ENCODE data around the gene ITGB2. TPM values are rescaled to one million over a fixed set of nuclear protein-coding genes. Genes with fewer than 3 reads are reported as not detected.
A peak's percentile ranks its signal among the peaks of the same experiment; 100 is the strongest.

The ITGB2 gene
- total and polyA plus RNA-seq, 4 donors, result 19.2 to 36.7 (median 27.8) TPM

GRCh38 chr21:44941567-44941966 lies 20.9 kb upstream of the ITGB2 start:
- WGBS (ENCODE audit: insufficient coverage), result 93% methylated on average over 8 of the region's 8 CpGs

GRCh38 chr21:44940116-44940631 lies 19.5 kb upstream of the ITGB2 start:
- DNase-seq (ENCODE audit: low read depth in 4 of 6, low spot score in 6 of 6), result peak in 1 of 6 donors; percentile 36
- no peaks in the 10 kb centered on the region for H3K9me3 ChIP-seq (ENCODE audit: control insufficient read depth, insufficient read depth, low read length)
- peaks cover 37% of the 10 kb centered on the region for H3K36me3 ChIP-seq (ENCODE audit: control insufficient read depth, insufficient read depth, low read length)
- H3K27ac ChIP-seq (ENCODE audit: low read depth, low read length), result no peak overlapping the region
- peaks cover 18% of the 10 kb centered on the region for H3K4me1 ChIP-seq (ENCODE audit: control insufficient read depth, insufficient read depth, low read length)
- WGBS (ENCODE audit: insufficient coverage), result 0% methylated on average over 49 of the region's 53 CpGs
- no peaks in the 10 kb centered on the region for H3K27me3 ChIP-seq (ENCODE audit: control insufficient read depth, insufficient read depth, low read length)
- H3K4me3 ChIP-seq (ENCODE audit: low read depth, low read length), result peak overlapping the region; percentile 79

More at GRCh38 chr21:44941567-44941966, 20.9 kb upstream of the ITGB2 start:
- Histone ChIP-seq H3K4me3 (ENCODE audit: low read depth, low read length) (no peak overlapping the region), H3K4me1 (ENCODE audit: control insufficient read depth, insufficient read depth, low read length) (peaks cover 18% of the 10 kb centered on the region), H3K27me3 (ENCODE audit: control insufficient read depth, insufficient read depth, low read length) (no peaks in the 10 kb centered on the region), H3K27ac (ENCODE audit: low read depth, low read length) (no peak overlapping the region), H3K36me3 (ENCODE audit: control insufficient read depth, insufficient read depth, low read length) (peaks cover 45% of the 10 kb centered on the region), H3K9me3 (ENCODE audit: control insufficient read depth, insufficient read depth, low read length) (no peaks in the 10 kb centered on the region)
- no peak for DNase-seq (ENCODE audit: low read depth in 4 of 6, low spot score in 6 of 6)

- 3% methylated on average over 69 of the region's 69 CpGs for WGBS (ENCODE audit: insufficient coverage)
- peak within 1 kb of the TSS; percentile 79 for H3K4me3 ChIP-seq (ENCODE audit: low read depth, low read length)
- no peaks in the 10 kb centered on the region for H3K9me3 ChIP-seq (ENCODE audit: control insufficient read depth, insufficient read depth, low read length)
- peaks cover 18% of the 10 kb centered on the region for H3K4me1 ChIP-seq (ENCODE audit: control insufficient read depth, insufficient read depth, low read length)
- peak; percentile 28 to 94 (median 68) for DNase-seq (ENCODE audit: low read depth in 4 of 6, low spot score in 6 of 6)
- H3K27me3 ChIP-seq (ENCODE audit: control insufficient read depth, insufficient read depth, low read length), result peaks cover 2% of the 10 kb centered on the region
- H3K27ac ChIP-seq (ENCODE audit: low read depth, low read length), result no peak within 1 kb of the TSS
- peaks cover 37% of the 10 kb centered on the region for H3K36me3 ChIP-seq (ENCODE audit: control insufficient read depth, insufficient read depth, low read length)
Observed at GRCh38 chr21:44939532-44940115, 18.9 kb upstream of the ITGB2 start, which contains the start of gene SLX9. Gene SLX9 (plus strand): TSS chr21:44940029. CDS start chr21:44940058, 29 bp downstream.

GRCh38 chr21:44938772-44939531 lies 18.3 kb upstream of the ITGB2 start:
- Histone ChIP-seq H3K4me1 (ENCODE audit: control insufficient read depth, insufficient read depth, low read length) (peaks cover 18% of the 10 kb centered on the region), H3K4me3 (ENCODE audit: low read depth, low read length) (peak overlapping the region; percentile 79), H3K27ac (ENCODE audit: low read depth, low read length) (no peak overlapping the region), H3K27me3 (ENCODE audit: control insufficient read depth, insufficient read depth, low read length) (peaks cover 5% of the 10 kb centered on the region), H3K36me3 (ENCODE audit: control insufficient read depth, insufficient read depth, low read length) (peaks cover 36% of the 10 kb centered on the region), H3K9me3 (ENCODE audit: control insufficient read depth, insufficient read depth, low read length) (no peaks in the 10 kb centered on the region)
- DNase-seq (ENCODE audit: low read depth in 4 of 6, low spot score in 6 of 6), result no peak
- WGBS (ENCODE audit: insufficient coverage), result 84% methylated on average over 18 of the region's 18 CpGs

- peaks cover 23% of the 10 kb centered on the region for H3K36me3 ChIP-seq (ENCODE audit: control insufficient read depth, insufficient read depth, low read length)
- no peak overlapping the region for H3K4me3 ChIP-seq (ENCODE audit: low read depth, low read length)
- DNase-seq (ENCODE audit: low read depth in 4 of 6, low spot score in 6 of 6), result no peak
- peaks cover 26% of the 10 kb centered on the region for H3K4me1 ChIP-seq (ENCODE audit: control insufficient read depth, insufficient read depth, low read length)
- no peaks in the 10 kb centered on the region for H3K9me3 ChIP-seq (ENCODE audit: control insufficient read depth, insufficient read depth, low read length)
- peaks cover 37% of the 10 kb centered on the region for H3K27me3 ChIP-seq (ENCODE audit: control insufficient read depth, insufficient read depth, low read length)
- WGBS (ENCODE audit: insufficient coverage), result 91% methylated on average over 9 of the region's 10 CpGs
- H3K27ac ChIP-seq (ENCODE audit: low read depth, low read length), result no peak overlapping the region
Observed at GRCh38 chr21:44935533-44935927, 14.8 kb upstream of the ITGB2 start.

- Histone ChIP-seq H3K27me3 (ENCODE audit: control insufficient read depth, insufficient read depth, low read length) (peaks cover 43% of the 10 kb centered on the region), H3K4me3 (ENCODE audit: low read depth, low read length) (no peak overlapping the region), H3K4me1 (ENCODE audit: control insufficient read depth, insufficient read depth, low read length) (peaks cover 26% of the 10 kb centered on the region), H3K36me3 (ENCODE audit: control insufficient read depth, insufficient read depth, low read length) (peaks cover 23% of the 10 kb centered on the region), H3K9me3 (ENCODE audit: control insufficient read depth, insufficient read depth, low read length) (no peaks in the 10 kb centered on the region), H3K27ac (ENCODE audit: low read depth, low read length) (no peak overlapping the region)
- no peak for DNase-seq (ENCODE audit: low read depth in 4 of 6, low spot score in 6 of 6)
- 94% methylated on average over 8 of the region's 9 CpGs for WGBS (ENCODE audit: insufficient coverage)
Observed at GRCh38 chr21:44934797-44935532, 14.3 kb upstream of the ITGB2 start.

- WGBS (ENCODE audit: insufficient coverage), result 93% methylated on average over 3 of the region's 6 CpGs
- DNase-seq (ENCODE audit: low read depth in 4 of 6, low spot score in 6 of 6), result no peak
- H3K36me3 ChIP-seq (ENCODE audit: control insufficient read depth, insufficient read depth, low read length), result peaks cover 23% of the 10 kb centered on the region
- H3K4me1 ChIP-seq (ENCODE audit: control insufficient read depth, insufficient read depth, low read length), result peaks cover 24% of the 10 kb centered on the region
- peaks cover 49% of the 10 kb centered on the region for H3K27me3 ChIP-seq (ENCODE audit: control insufficient read depth, insufficient read depth, low read length)
- no peak overlapping the region for H3K27ac ChIP-seq (ENCODE audit: low read depth, low read length)
- H3K9me3 ChIP-seq (ENCODE audit: control insufficient read depth, insufficient read depth, low read length), result no peaks in the 10 kb centered on the region
- no peak overlapping the region for H3K4me3 ChIP-seq (ENCODE audit: low read depth, low read length)
Observed at GRCh38 chr21:44934276-44934675, 13.6 kb upstream of the ITGB2 start.

GRCh38 chr21:44933918-44934260 lies 13.2 kb upstream of the ITGB2 start:
- WGBS (ENCODE audit: insufficient coverage), result 96% methylated on average over 6 of the region's 6 CpGs
- H3K27me3 ChIP-seq (ENCODE audit: control insufficient read depth, insufficient read depth, low read length), result peaks cover 53% of the 10 kb centered on the region

GRCh38 chr21:44933199-44933917 lies 12.7 kb upstream of the ITGB2 start:
- no peak overlapping the region for H3K27ac ChIP-seq (ENCODE audit: low read depth, low read length)
- WGBS (ENCODE audit: insufficient coverage), result 82% methylated on average over 25 of the region's 25 CpGs

More at GRCh38 chr21:44933918-44934260, 13.2 kb upstream of the ITGB2 start:
- Histone ChIP-seq H3K4me1 (ENCODE audit: control insufficient read depth, insufficient read depth, low read length) (peaks cover 20% of the 10 kb centered on the region), H3K36me3 (ENCODE audit: control insufficient read depth, insufficient read depth, low read length) (peaks cover 23% of the 10 kb centered on the region), H3K9me3 (ENCODE audit: control insufficient read depth, insufficient read depth, low read length) (no peaks in the 10 kb centered on the region), H3K4me3 (ENCODE audit: low read depth, low read length) (no peak overlapping the region), H3K27ac (ENCODE audit: low read depth, low read length) (no peak overlapping the region)
- no peak for DNase-seq (ENCODE audit: low read depth in 4 of 6, low spot score in 6 of 6)

More at GRCh38 chr21:44933199-44933917, 12.7 kb upstream of the ITGB2 start:
- DNase-seq (ENCODE audit: low read depth in 4 of 6, low spot score in 6 of 6), result no peak
- H3K36me3 ChIP-seq (ENCODE audit: control insufficient read depth, insufficient read depth, low read length), result peaks cover 23% of the 10 kb centered on the region
- H3K27me3 ChIP-seq (ENCODE audit: control insufficient read depth, insufficient read depth, low read length), result peaks cover 53% of the 10 kb centered on the region
- H3K4me1 ChIP-seq (ENCODE audit: control insufficient read depth, insufficient read depth, low read length), result peaks cover 17% of the 10 kb centered on the region
- no peaks in the 10 kb centered on the region for H3K9me3 ChIP-seq (ENCODE audit: control insufficient read depth, insufficient read depth, low read length)
- H3K4me3 ChIP-seq (ENCODE audit: low read depth, low read length), result no peak overlapping the region

Measured in spinal cord (tissue), 10 donors.